HFF-Myc (cell line): ENCODE data around the gene PPP2R2B.

Experiments used
- DNase-seq: peaks from one replicate; pipeline ENCODE4 v3.0.0-alpha.2; 2011; ENCODE audit warnings: low read depth; ENCODE audit errors: extremely low read depth
- H3K4me3 ChIP-seq: replicated peaks from 2 replicates; pipeline ENCODE4 v1.5.1; 2011; ENCODE audit warnings: low read depth, mild to moderate bottlenecking, control low read depth, low read length
- CTCF ChIP-seq: IDR thresholded peaks from 2 replicates; pipeline ENCODE4 v1.5.1; 2012; ENCODE audit warnings: mild to moderate bottlenecking, low read depth, low read length, control low read depth; ENCODE audit errors: missing control alignments

The PPP2R2B gene

DNA sequence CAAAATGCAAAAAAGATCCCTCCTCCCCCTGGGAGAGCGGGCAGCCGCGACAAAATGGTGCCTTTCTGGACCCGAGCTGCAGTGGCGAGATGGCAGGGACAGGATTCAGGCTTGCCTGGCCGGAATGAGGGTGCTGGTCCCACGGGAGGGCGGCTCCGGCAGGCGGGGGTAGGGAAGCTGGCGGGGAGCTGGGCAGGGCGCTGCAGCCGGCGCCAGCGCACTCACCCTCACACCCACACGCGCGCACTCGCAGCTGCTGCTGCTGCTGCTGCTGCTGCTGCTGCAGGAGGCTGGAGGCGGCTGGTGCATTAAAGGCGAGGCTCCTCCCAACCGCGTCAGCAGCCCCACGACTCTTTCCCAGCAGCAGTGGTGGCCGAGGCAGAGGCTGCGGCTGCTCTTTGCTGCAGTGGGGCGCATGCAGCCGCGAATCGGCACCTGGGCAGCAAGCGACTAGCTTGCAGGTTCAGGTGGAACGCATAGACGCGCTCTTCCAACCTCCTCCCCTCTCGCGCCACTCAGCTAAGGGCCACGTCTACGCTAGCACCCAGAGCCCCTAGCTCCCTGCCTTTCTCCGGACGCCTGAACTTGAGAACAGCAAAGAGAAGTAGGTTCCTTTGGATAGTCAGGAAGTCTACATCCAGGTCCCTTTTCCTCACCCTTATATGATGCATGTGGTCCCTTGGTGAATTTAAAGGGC lies at the start of gene PPP2R2B:
Gene PPP2R2B, minus strand, starts transcription at position 282 of the 697 bp plus-strand sequence.
- no peak for DNase-seq
- peak within 1 kb of the TSS; percentile 7; the same call in 1 of the 2 replicates for H3K4me3 ChIP-seq
- TF ChIP-seq CTCF: no peak

- TF ChIP-seq CTCF: no peak
- DNase-seq: no peak
- H3K4me3 ChIP-seq: no peak overlapping the region
Observed at GRCh38 chr5:146924132-146924531, 45.6 kb upstream of the PPP2R2B start.

DNA sequence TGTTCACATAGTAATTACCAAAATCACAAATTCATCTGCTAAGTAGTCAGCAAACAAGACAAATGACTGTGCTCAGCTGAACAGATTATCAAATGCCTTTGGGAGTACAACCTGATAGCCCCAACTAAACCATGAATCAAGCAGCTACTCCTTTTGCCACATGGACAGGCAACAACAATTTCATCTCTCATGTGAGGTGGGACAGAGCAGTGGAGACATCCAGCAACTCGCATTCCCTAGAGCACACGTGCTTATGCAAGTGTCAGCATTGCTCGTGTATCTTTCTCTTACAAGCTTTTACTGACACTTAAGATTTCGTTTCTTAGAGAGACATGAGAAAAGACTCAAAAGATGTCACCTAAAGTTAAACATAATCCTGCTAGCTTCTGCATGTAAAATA lies 42.7 kb upstream of the PPP2R2B start:
- no peak for TF ChIP-seq CTCF
- H3K4me3 ChIP-seq: no peak overlapping the region
- no peak for DNase-seq

DNA sequence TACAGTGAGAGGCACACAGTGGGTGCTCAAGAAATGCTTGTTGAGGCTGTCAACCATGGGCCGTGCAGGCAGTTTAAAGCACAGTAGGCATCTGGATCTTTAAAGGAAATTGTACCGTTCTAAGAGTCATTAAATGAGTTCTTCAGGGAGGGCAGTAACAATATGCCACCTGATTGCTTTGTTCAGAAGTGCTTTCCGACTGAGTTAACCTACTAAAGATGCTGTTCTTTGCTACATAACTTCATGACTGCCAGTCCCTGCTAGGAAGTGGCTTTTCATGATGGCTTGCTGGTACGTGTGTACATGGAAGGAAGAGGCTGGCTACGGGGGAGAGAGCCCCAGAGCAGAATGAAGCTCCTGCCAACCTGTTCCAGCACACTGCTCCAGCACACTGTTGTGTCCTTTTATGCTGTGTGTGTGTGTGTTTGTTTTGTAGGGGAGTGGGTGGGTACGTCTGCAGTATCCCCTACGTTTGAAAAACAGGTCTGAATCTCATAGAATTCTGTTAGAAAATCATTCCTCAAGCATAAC lies 41.9 kb upstream of the PPP2R2B start:
- DNase-seq: no peak
- no peak for TF ChIP-seq CTCF
- no peak overlapping the region for H3K4me3 ChIP-seq

GRCh38 chr5:146919304-146919703 lies 40.7 kb upstream of the PPP2R2B start:
- no peak for DNase-seq
- H3K4me3 ChIP-seq: no peak overlapping the region
- TF ChIP-seq CTCF: no peak

DNA sequence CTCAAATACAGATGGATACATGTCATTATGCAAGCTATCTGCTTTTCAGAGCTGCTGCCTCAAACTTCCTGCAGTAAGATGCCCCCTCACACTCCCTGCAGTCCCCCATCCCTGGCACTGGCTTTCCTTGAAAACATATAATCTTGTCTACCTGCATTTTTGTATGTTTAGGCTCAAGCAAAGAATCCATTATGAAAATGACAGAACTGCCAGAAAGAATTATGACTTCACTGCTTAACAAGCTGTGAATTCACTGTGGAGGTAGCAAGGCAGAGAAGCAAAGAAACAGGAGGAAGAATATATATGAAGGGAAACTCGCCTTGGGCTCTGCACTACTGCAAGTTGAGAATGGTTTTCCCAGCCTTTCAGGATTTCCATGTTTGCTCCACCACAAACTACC lies 39.4 kb upstream of the PPP2R2B start:
- no peak for TF ChIP-seq CTCF
- DNase-seq: no peak
- H3K4me3 ChIP-seq: no peak overlapping the region
